ENCODE results near the gene SEC16A.
"Not testable (repeated sequence)": the region's sequence is repeated elsewhere in the genome, so short reads cannot be mapped to it uniquely, and the experiment has no call there.

The SEC16A gene

DNA sequence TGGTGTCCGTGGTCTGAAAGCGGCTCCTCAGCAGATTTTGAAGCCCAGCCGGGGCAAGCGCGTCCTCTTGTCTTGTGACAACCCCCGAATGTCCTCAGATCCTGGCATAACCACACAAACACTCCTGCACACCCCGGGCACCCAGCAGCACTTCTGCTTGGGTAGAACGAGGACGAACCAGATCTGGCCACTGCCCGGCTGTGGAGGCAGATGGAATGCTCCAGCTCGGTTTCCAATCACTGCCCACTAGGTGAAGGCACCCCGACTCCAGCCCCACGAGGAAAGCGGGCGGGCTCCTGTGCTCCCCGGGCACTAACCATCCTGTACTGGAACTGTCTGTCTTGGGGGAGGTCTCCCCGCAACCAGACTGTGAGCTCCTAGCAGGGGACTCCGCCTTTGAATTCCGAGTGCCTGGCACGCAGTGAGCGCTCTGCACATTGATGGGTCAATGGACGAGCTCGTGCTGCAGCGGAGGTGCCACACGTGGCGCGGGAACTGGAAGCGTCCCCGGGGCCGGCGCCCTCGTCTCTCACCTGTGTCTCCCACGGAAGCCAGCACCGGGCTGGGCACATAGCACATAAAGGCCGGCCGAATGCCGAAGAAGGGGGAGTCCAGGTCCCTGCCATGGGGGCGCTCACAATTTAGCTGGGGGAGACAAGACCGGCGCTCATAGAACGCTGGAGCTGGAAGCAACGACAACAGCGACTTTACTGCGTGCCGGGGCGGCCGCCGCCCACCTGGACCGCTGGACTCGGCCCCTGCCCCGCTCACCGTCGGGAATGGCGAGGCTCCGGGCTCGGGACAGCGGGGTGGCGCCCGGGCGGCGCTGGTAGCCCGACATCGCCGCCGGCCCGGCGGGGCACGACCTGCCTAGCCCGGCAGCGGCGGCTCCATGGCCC lies 73.0 kb downstream of the SEC16A start:
- Mint-ChIP-seq H3K9me3 (ENCODE audit: low read depth) (no peaks in the 10 kb centered on the region), H3K4me3 (peak overlapping the region; percentile 91), H3K36me3 (peaks cover 14% of the 10 kb centered on the region), H3K27me3 (no peaks in the 10 kb centered on the region), H3K4me1 (ENCODE audit: low read depth) (peaks cover 53% of the 10 kb centered on the region), H3K27ac (peak overlapping the region; percentile 96)

DNA sequence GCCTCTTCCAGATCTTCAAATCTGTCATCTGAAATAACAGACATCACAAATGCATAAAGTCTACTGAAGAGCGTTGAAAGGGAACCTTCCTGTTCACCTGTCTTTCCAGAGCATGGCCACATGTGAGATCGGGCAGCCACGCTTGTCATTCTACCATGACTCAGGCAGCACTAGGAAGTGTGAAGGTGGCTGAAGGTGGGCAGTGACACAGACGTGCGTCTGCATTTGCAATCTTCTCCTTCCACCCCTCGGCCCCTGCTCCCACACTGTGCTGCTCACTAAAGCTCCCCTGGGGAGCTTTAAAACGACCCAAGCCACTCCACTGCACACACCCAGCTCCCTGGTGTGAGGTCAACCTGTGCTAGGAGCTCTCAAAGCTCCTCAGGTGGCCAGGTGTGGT lies 74.9 kb downstream of the SEC16A start:
- Mint-ChIP-seq H3K9me3 (ENCODE audit: low read depth) (no peaks in the 10 kb centered on the region), H3K4me1 (ENCODE audit: low read depth) (peaks cover 64% of the 10 kb centered on the region), H3K27me3 (no peaks in the 10 kb centered on the region), H3K36me3 (peaks cover 14% of the 10 kb centered on the region), H3K4me3 (peak overlapping the region; percentile 42), H3K27ac (peak overlapping the region; percentile 24)

DNA sequence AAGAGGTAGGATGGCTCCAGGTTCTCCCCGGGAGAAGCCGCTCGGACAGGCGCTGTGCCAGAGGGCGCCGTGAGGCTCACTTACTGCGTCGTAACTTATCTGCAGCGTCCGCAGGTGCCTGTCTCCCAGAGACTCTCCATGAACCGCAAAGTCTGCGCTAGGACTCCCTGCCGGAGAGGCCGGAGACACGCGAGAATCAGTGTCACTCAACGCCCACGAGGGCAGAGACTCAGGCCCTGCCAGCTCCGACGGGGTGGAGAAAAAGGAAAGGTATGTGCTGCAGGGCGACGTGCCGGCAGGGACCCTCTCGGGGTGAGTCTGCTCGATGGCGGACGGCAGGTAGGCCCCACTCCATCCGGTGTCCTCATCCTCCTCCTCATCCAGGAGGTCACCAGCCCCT lies 75.8 kb downstream of the SEC16A start:
- H3K4me3 Mint-ChIP-seq; H3K9me3 Mint-ChIP-seq (ENCODE audit: low read depth); H3K27ac Mint-ChIP-seq; H3K27me3 Mint-ChIP-seq: not testable (repeated sequence)
- Mint-ChIP-seq H3K4me1 (ENCODE audit: low read depth) (peaks cover 65% of the 10 kb centered on the region), H3K36me3 (peaks cover 12% of the 10 kb centered on the region)

DNA sequence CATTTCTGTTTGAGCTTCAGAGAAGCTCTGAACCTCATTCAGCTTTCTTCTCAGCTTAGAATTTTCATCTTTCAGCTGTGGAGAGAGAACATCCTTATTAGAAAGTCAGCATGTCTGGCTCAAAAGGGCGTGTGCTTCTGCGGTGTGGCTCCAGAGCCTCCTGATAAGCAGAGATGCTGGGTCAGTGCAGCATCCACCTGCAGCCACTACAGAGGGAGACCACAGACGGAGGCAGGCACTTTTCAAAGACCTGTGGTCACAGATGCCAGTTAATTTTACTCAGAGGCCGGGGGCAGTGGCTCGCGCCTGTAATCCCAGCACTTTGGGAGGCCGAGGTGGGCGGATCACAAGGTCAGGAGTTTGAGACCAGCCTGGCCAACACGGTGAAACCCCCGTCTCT lies 76.9 kb downstream of the SEC16A start:
- H3K4me3 Mint-ChIP-seq; H3K9me3 Mint-ChIP-seq (ENCODE audit: low read depth); H3K27ac Mint-ChIP-seq; H3K27me3 Mint-ChIP-seq: not testable (repeated sequence)
- H3K4me1 Mint-ChIP-seq (ENCODE audit: low read depth): peaks cover 58% of the 10 kb centered on the region
- peaks cover 12% of the 10 kb centered on the region for H3K36me3 Mint-ChIP-seq

DNA sequence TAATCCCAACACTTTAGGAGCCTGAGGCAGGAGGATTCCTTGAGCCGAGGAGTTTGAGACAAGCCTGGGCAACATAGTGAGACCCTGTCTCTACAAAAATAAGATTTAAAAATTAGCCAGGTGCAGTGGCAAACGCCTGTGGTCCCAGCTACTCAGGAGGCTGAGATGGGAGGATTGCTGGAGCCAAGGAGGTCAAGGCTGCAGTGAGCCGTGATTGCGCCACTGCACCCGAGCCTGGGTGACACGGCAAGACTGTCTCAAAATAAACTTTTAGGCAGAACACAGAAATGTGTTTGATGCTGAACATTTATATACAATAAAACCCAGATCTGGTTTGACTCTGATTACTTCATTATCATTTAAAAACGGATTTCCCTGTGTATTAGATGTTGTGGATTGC lies 77.4 kb downstream of the SEC16A start:
- Mint-ChIP-seq H3K36me3 (peaks cover 12% of the 10 kb centered on the region), H3K27me3 (no peaks in the 10 kb centered on the region), H3K27ac (no peak overlapping the region), H3K4me1 (ENCODE audit: low read depth) (peaks cover 58% of the 10 kb centered on the region), H3K9me3 (ENCODE audit: low read depth) (no peaks in the 10 kb centered on the region), H3K4me3 (no peak overlapping the region)

DNA sequence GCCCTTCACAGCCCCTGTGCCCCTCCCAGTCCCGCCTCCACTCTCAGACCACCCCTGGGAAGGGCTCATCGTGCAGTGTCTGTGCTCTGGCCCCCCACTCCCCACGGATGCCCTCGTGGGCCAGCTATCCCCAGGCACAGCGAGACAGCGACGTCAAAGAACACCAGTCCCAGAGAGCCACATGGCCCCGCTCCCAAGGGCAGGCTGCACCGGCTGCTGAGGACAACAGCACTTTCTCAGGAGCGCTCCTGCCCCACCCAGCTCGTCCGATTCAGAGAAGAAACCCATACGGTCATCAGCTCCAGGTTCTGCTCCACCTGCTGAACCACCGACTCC lies 78.1 kb downstream of the SEC16A start:
- peak overlapping the region; percentile 76 for H3K4me3 Mint-ChIP-seq
- H3K27me3 Mint-ChIP-seq: no peaks in the 10 kb centered on the region
- H3K36me3 Mint-ChIP-seq: peaks cover 12% of the 10 kb centered on the region
- peak overlapping the region; percentile 82 for H3K27ac Mint-ChIP-seq
- H3K4me1 Mint-ChIP-seq (ENCODE audit: low read depth): peaks cover 56% of the 10 kb centered on the region
- H3K9me3 Mint-ChIP-seq (ENCODE audit: low read depth): no peaks in the 10 kb centered on the region

DNA sequence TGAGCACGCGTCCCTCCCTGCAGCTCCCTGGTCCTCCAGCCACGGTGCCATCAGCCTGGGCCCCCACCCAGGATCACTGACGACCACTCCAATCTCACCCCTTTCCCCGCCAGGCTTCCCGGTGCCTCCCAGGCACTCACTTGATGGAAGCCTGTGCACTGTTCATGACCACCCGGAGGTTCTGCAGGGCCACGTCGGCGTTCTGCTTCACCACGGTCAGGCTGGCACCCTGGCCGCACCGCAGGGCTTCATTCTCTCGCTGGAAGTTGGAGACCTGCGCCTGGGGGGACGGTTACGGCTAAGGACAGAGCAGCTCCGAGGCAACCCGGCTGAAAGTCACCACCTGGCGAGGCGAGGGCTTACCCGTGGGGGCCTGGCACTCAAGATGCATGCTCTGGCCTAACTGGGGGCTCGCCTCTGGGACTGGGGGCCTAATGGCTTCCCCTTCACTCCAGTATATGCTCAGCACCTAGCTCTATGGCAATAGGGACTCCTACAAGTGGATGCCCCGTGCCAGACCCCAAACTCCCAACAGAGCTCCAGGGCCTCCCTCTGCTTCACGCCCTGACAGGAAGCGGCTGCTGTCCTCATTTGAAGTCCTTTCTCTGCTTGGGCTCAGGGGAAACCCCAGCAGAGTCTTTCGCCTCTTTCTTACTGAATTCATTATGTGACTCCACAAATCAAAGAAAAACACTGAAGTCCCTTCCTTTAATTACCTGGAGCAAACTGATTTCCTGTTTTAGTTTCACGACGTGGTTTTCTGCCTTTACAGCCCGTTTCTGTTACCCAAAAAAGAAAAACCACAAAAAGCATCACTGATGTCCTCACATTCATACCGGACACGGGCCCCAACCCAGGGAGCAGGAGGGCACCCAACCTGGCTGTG lies 78.7 kb downstream of the SEC16A start:
- Mint-ChIP-seq H3K4me3 (peak overlapping the region; percentile 76), H3K27me3 (no peaks in the 10 kb centered on the region), H3K36me3 (peaks cover 13% of the 10 kb centered on the region), H3K27ac (peak overlapping the region; percentile 82), H3K4me1 (ENCODE audit: low read depth) (peaks cover 52% of the 10 kb centered on the region), H3K9me3 (ENCODE audit: low read depth) (no peaks in the 10 kb centered on the region)

DNA sequence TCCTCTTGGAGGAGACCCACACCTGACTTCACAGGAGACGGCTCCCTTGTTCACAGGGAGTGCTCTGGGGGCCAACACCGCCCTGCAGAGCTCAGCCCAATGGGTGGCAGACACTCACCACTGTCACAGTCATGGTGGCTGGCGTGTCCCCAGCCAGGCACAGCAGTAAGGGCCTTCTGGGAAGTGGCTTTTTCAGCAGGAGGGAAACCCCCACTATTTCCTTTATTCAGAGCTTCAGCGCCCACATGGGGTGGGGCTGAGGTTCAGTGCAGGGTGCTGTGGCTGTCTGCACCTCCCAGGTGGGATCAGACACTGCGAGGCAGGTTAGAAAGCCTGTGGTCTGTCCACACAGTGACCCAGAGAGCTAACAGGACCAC lies 79.3 kb downstream of the SEC16A start:
- Mint-ChIP-seq H3K9me3 (ENCODE audit: low read depth) (no peaks in the 10 kb centered on the region), H3K36me3 (peaks cover 12% of the 10 kb centered on the region)

DNA sequence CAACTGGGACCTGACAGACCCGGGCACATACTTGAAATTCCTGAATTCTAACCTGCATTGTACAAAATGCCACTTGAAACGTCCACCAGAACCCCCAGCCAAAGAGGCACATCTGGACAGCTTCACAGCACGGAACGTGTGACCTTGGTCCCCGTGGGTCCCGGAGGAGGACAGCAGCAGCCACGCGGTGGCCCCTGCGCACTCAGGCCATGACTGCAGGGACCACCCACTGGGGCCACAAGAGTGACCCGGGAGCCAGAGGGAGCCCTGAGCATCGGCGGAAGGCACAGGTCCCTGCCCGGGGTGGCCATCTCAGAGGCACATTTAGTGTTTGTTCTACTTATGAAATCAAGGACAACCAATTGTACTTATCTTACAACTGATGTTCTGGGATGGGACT lies 80.8 kb downstream of the SEC16A start:
- Mint-ChIP-seq H3K27ac (peak overlapping the region; percentile 68), H3K9me3 (ENCODE audit: low read depth) (no peaks in the 10 kb centered on the region), H3K4me1 (ENCODE audit: low read depth) (peaks cover 49% of the 10 kb centered on the region), H3K4me3 (peak overlapping the region; percentile 38), H3K36me3 (peaks cover 9% of the 10 kb centered on the region), H3K27me3 (no peaks in the 10 kb centered on the region)

More for the DNA sequence above, 79.3 kb downstream of the SEC16A start:
- H3K4me3 Mint-ChIP-seq: peak overlapping the region; percentile 76
- H3K27ac Mint-ChIP-seq: peak overlapping the region; percentile 82
- H3K4me1 Mint-ChIP-seq (ENCODE audit: low read depth): peaks cover 52% of the 10 kb centered on the region
- no peaks in the 10 kb centered on the region for H3K27me3 Mint-ChIP-seq

DNA sequence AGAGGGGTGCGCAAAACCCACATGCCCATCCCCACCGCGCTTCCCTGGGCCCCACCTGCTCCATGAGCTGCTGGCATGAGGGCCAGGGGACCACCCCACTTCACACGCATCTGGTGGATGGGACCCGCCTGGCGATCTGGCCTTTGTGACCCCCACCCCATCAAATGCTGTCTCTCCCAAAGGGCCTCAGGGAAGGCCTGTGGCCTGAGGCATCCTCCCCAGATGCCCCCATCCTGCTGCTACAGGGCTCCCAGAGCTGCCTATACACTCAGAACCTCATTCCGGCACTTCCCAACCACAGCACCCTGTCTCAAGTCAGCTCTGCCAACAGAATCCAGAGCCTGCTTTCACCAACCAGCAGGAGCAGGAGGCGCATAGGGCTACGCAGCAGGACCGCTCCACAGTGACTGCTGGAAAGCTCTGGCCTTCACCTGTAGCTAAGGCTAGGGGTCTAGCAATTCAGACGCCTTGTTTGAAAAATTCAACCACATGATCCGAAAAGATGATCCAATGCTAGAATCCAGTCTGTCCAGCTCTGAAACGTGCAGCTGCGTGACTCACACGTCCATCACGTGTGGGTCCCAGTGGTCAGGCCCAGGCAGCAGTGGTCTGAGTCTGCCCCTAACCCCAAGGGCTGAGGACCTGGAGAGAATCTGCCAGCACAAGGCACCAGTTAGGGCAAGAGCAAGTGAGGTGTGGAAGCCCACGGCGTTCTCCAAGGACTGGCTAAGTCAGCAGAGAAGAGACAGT lies 81.5 kb downstream of the SEC16A start:
- peaks cover 47% of the 10 kb centered on the region for H3K4me1 Mint-ChIP-seq (ENCODE audit: low read depth)

DNA sequence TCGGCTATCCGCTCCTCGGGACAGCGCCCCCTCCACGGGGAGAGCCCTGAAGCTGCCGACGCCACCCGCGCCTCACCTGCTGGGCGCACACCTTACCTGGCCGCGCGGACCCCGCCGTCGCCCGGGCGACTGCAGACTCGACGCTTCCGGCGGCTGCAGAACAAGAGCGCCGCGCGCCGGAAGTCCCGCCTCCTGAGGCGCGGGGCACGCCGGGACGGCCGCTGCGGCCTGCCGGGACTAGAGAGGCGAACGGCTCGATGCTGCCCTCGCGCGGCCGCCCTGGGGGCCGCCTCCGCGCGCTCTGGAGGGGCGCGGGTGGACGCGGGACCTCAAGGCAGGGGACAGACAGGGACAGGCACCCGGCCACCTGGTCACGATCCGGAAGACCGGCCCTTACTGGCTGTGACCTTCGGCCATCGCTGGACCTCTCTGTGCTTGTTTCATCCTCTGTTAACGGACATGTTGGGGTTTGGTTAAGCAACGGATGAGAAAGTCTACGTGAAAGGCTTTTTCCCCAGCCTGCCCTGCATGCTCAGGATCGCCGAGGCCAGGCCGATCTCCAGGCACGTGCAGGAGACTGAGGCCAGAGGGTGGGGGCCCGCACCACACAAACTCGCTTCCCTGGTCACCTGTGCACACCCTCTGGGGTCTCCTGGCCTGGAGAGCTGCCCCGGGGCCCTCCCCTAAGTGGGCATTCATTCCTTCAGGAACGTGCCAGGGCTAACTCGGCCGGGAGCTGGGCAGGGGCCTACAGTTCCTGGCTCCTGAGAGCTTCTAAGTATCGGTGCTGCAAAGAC lies 82.6 kb downstream of the SEC16A start, which contains the start of gene SNAPC4:
Gene SNAPC4 (minus strand): TSS at position 133 of the 797 bp plus-strand sequence. CDS start 1,742 bp downstream, outside the sequence.
- peak within 1 kb of the TSS; percentile 91 for H3K27ac Mint-ChIP-seq
- H3K4me1 Mint-ChIP-seq (ENCODE audit: low read depth): peaks cover 40% of the 10 kb centered on the region
- H3K9me3 Mint-ChIP-seq (ENCODE audit: low read depth): no peaks in the 10 kb centered on the region
- no peaks in the 10 kb centered on the region for H3K27me3 Mint-ChIP-seq
- H3K36me3 Mint-ChIP-seq: peaks cover 9% of the 10 kb centered on the region
- peak within 1 kb of the TSS; percentile 92 for H3K4me3 Mint-ChIP-seq

More for the DNA sequence above, 81.5 kb downstream of the SEC16A start:
- peaks cover 9% of the 10 kb centered on the region for H3K36me3 Mint-ChIP-seq
- no peaks in the 10 kb centered on the region for H3K9me3 Mint-ChIP-seq (ENCODE audit: low read depth)
- peak overlapping the region; percentile 40 for H3K4me3 Mint-ChIP-seq
- H3K27ac Mint-ChIP-seq: peak overlapping the region; percentile 46
- no peaks in the 10 kb centered on the region for H3K27me3 Mint-ChIP-seq

DNA sequence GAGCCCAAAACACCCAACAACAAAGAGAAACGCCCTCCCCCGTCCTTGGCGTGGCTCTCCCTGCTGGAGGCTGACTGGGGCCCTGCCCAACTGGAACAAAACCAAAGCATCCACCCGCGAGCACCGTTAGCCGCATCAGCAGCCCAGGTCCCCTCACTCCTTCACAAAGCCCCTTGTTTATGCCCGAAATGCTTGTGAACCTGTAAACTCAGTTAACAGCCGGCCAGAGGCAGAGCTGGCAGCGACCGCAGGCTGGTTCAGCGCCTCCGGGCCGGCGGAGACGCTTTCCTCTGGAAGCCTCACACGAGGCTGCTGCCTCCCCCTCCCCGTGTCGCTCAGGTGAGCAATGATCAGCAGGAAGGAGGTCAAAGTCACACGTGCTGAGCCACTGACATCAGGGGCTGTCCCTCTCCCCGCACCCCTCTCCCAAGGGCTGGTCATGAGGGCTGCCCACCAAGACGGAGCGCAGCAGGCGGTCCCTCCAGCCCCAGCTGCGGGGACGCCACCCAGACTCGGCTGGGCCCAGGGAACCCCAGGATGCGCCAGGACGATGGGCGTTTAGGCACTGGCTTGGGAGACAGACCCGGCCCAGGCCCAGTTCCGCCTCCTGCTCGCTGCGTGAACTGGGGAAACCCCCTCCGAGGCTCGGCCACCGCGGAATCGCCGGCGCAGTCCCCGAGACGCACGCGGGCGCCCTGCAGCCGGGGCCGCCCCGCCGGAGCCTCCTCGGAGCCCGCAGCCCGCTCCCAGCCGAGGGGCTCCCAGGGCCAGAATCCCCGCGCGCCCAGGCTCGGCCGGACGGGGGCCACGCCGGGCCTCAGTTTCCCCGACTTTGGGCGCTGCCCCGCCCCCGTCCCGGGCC lies 83.4 kb downstream of the SEC16A start:
- H3K4me3 Mint-ChIP-seq: peak overlapping the region; percentile 92
- peaks cover 7% of the 10 kb centered on the region for H3K36me3 Mint-ChIP-seq
- peak overlapping the region; percentile 91 for H3K27ac Mint-ChIP-seq
- H3K9me3 Mint-ChIP-seq (ENCODE audit: low read depth): no peaks in the 10 kb centered on the region
- H3K4me1 Mint-ChIP-seq (ENCODE audit: low read depth): peaks cover 31% of the 10 kb centered on the region
- no peaks in the 10 kb centered on the region for H3K27me3 Mint-ChIP-seq

DNA sequence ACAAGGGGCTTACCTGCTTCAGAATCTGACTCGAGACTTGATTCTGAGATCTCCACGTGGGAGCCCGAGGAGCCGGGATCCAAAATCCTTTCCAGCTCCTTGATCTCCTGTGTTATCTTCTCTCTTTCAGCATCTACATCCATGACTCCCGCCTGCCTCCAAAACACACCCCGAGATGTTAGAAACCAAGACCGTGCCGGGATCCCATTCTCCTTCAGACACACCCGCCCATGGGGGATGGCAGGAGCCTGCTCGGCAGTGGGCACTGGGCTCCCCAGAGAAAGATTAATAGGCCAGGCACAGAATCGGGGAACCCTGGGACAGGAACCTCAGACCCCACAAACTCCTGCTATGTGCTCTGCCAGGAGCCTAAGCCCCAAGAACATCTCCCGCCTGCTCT lies 84.6 kb downstream of the SEC16A start:
- Mint-ChIP-seq H3K4me3 (peak overlapping the region; percentile 92), H3K27ac (no peak overlapping the region), H3K4me1 (ENCODE audit: low read depth) (peaks cover 20% of the 10 kb centered on the region), H3K36me3 (peaks cover 7% of the 10 kb centered on the region), H3K27me3 (no peaks in the 10 kb centered on the region), H3K9me3 (ENCODE audit: low read depth) (no peaks in the 10 kb centered on the region)

Measured in activated naive CD8-positive, alpha-beta T cell (primary cell).